Measurements from ENCODE around the gene LIPM. TPM values are rescaled to one million over a fixed set of nuclear protein-coding genes. Genes with fewer than 3 reads are reported as not detected.

The LIPM gene
- total RNA-seq, 2 experiments from 2014 or later = not detected

- Mint-ChIP-seq H3K36me3 (ENCODE audit: low read depth) (no peaks in the 10 kb centered on the region), H3K4me1 (ENCODE audit: low read depth) (no peaks in the 10 kb centered on the region), H3K4me3 (no peak overlapping the region), H3K27ac (no peak overlapping the region), H3K9me3 (no peaks in the 10 kb centered on the region), H3K27me3 (ENCODE audit: low read depth) (peaks cover 10% of the 10 kb centered on the region)
- CTCF ChIA-PET = interaction anchor here (0.7 kb wide), 1 partner anchor 220 kb away, joined by 3 read pairs; no protein-coding TSS in a partner anchor
- intact Hi-C loops (cut with micrococcal nuclease) = no loop called here
- DNase-seq = no peak
Measured at GRCh38 chr10:88783724-88784123, 18.8 kb upstream of the LIPM start.

GRCh38 chr10:88786032-88786770 lies 16.3 kb upstream of the LIPM start:
- CTCF ChIA-PET = no interaction called here
- peaks cover 8% of the 10 kb centered on the region for H3K27me3 Mint-ChIP-seq (ENCODE audit: low read depth)
- H3K4me1 Mint-ChIP-seq (ENCODE audit: low read depth) = no peaks in the 10 kb centered on the region
- H3K4me3 Mint-ChIP-seq = no peak overlapping the region
- DNase-seq = no peak
- no peak overlapping the region for H3K27ac Mint-ChIP-seq
- H3K36me3 Mint-ChIP-seq (ENCODE audit: low read depth) = no peaks in the 10 kb centered on the region
- no peaks in the 10 kb centered on the region for H3K9me3 Mint-ChIP-seq
- intact Hi-C loops (cut with micrococcal nuclease) = no loop called here

- intact Hi-C loops (cut with micrococcal nuclease) = no loop called here
- H3K27me3 Mint-ChIP-seq (ENCODE audit: low read depth) = peaks cover 7% of the 10 kb centered on the region
- no peak for DNase-seq
- no peaks in the 10 kb centered on the region for H3K36me3 Mint-ChIP-seq (ENCODE audit: low read depth)
- peaks cover 2% of the 10 kb centered on the region for H3K4me1 Mint-ChIP-seq (ENCODE audit: low read depth)
- no peak overlapping the region for H3K27ac Mint-ChIP-seq
- CTCF ChIA-PET = no interaction called here
- no peak overlapping the region for H3K4me3 Mint-ChIP-seq
- H3K9me3 Mint-ChIP-seq = no peaks in the 10 kb centered on the region
Measured at GRCh38 chr10:88787463-88787862, 15.1 kb upstream of the LIPM start.

- Mint-ChIP-seq H3K27ac (no peak overlapping the region), H3K36me3 (ENCODE audit: low read depth) (no peaks in the 10 kb centered on the region), H3K4me3 (no peak overlapping the region), H3K9me3 (no peaks in the 10 kb centered on the region), H3K27me3 (ENCODE audit: low read depth) (peaks cover 8% of the 10 kb centered on the region), H3K4me1 (ENCODE audit: low read depth) (peaks cover 14% of the 10 kb centered on the region)
- CTCF ChIA-PET = interaction anchor here (0.7 to 1.3 kb wide), 2 partner anchors 23 to 62 kb away, joined by 3 read pairs; no protein-coding TSS in a partner anchor
- intact Hi-C loops (cut with micrococcal nuclease) = no loop called here
- DNase-seq = no peak
Measured at GRCh38 chr10:88788924-88789323, 13.6 kb upstream of the LIPM start.

- peaks cover 4% of the 10 kb centered on the region for H3K27me3 Mint-ChIP-seq (ENCODE audit: low read depth)
- CTCF ChIA-PET = interaction anchor here (0.8 to 1.0 kb wide), 2 partner anchors 19 to 73 kb away, joined by 3 read pairs; no protein-coding TSS in a partner anchor
- peaks cover 19% of the 10 kb centered on the region for H3K4me1 Mint-ChIP-seq (ENCODE audit: low read depth)
- intact Hi-C loops (cut with micrococcal nuclease) = loop anchor here (1.0 to 5.0 kb wide), 3 partner anchors 85 to 620 kb away; partner anchors contain the start of gene IFIT5
- no peak overlapping the region for H3K4me3 Mint-ChIP-seq
- no peaks in the 10 kb centered on the region for H3K9me3 Mint-ChIP-seq
- H3K36me3 Mint-ChIP-seq (ENCODE audit: low read depth) = no peaks in the 10 kb centered on the region
- H3K27ac Mint-ChIP-seq = no peak overlapping the region
- DNase-seq = peak; percentile 25
Measured at GRCh38 chr10:88791924-88792323, 10.6 kb upstream of the LIPM start.

- CTCF ChIA-PET = interaction anchor here (1.0 kb wide), 1 partner anchor 18 kb away, joined by 3 read pairs; no protein-coding TSS in a partner anchor
- Mint-ChIP-seq H3K4me3 (no peak overlapping the region), H3K27me3 (ENCODE audit: low read depth) (peaks cover 11% of the 10 kb centered on the region), H3K27ac (no peak overlapping the region), H3K4me1 (ENCODE audit: low read depth) (peaks cover 19% of the 10 kb centered on the region), H3K36me3 (ENCODE audit: low read depth) (no peaks in the 10 kb centered on the region), H3K9me3 (no peaks in the 10 kb centered on the region)
- intact Hi-C loops (cut with micrococcal nuclease) = loop anchor here (1.0 to 5.0 kb wide), 8 partner anchors 33 to 701 kb away; partner anchors contain the start of gene IFIT5
- no peak for DNase-seq
Measured at GRCh38 chr10:88792661-88793060, 9.9 kb upstream of the LIPM start.

- DNase-seq = no peak
- Mint-ChIP-seq H3K27me3 (ENCODE audit: low read depth) (peaks cover 18% of the 10 kb centered on the region), H3K4me1 (ENCODE audit: low read depth) (peaks cover 19% of the 10 kb centered on the region), H3K36me3 (ENCODE audit: low read depth) (no peaks in the 10 kb centered on the region), H3K9me3 (no peaks in the 10 kb centered on the region), H3K27ac (no peak overlapping the region), H3K4me3 (no peak overlapping the region)
- intact Hi-C loops (cut with micrococcal nuclease) = loop anchor here (1.0 to 5.0 kb wide), 8 partner anchors 31 to 703 kb away; partner anchors contain the start of gene IFIT5
- CTCF ChIA-PET = interaction anchor here (0.6 to 1.6 kb wide), 5 partner anchors 25 to 106 kb away, joined by 3 to 6 read pairs (median 3); no protein-coding TSS in a partner anchor
Measured at GRCh38 chr10:88793712-88794299, 8.7 kb upstream of the LIPM start.

GRCh38 chr10:88794731-88795130 lies 7.8 kb upstream of the LIPM start:
- Mint-ChIP-seq H3K9me3 (no peaks in the 10 kb centered on the region), H3K4me1 (ENCODE audit: low read depth) (peaks cover 19% of the 10 kb centered on the region), H3K4me3 (no peak overlapping the region), H3K36me3 (ENCODE audit: low read depth) (no peaks in the 10 kb centered on the region), H3K27ac (no peak overlapping the region), H3K27me3 (ENCODE audit: low read depth) (peaks cover 18% of the 10 kb centered on the region)
- CTCF ChIA-PET = interaction anchor here (0.6 to 1.6 kb wide), 2 partner anchors 61 to 66 kb away, joined by 3 to 6 read pairs; no protein-coding TSS in a partner anchor
- intact Hi-C loops (cut with micrococcal nuclease) = loop anchor here (1.0 to 5.0 kb wide), 2 partner anchors 54 to 618 kb away; partner anchors contain the start of gene IFIT5
- no peak for DNase-seq

- Mint-ChIP-seq H3K4me1 (ENCODE audit: low read depth) (peaks cover 7% of the 10 kb centered on the region), H3K27me3 (ENCODE audit: low read depth) (peaks cover 17% of the 10 kb centered on the region), H3K36me3 (ENCODE audit: low read depth) (no peaks in the 10 kb centered on the region), H3K4me3 (no peak overlapping the region), H3K27ac (no peak overlapping the region), H3K9me3 (no peaks in the 10 kb centered on the region)
- intact Hi-C loops (cut with micrococcal nuclease) = no loop called here
- CTCF ChIA-PET = interaction anchor here (1.0 kb wide), 1 partner anchor 235 kb away, joined by 3 read pairs; no protein-coding TSS in a partner anchor
- peak; percentile 27 for DNase-seq
Measured at GRCh38 chr10:88800152-88801125, 2.1 kb upstream of the LIPM start.

- intact Hi-C loops (cut with micrococcal nuclease) = no loop called here
- H3K27me3 Mint-ChIP-seq (ENCODE audit: low read depth) = peaks cover 2% of the 10 kb centered on the region
- CTCF ChIA-PET = interaction anchor here (0.7 to 1.0 kb wide), 3 partner anchors 19 to 355 kb away, joined by 3 to 4 read pairs (median 4); no protein-coding TSS in a partner anchor
- peaks cover 7% of the 10 kb centered on the region for H3K4me1 Mint-ChIP-seq (ENCODE audit: low read depth)
- no peak overlapping the region for H3K27ac Mint-ChIP-seq
- no peaks in the 10 kb centered on the region for H3K36me3 Mint-ChIP-seq (ENCODE audit: low read depth)
- no peak for DNase-seq
- no peak overlapping the region for H3K4me3 Mint-ChIP-seq
- H3K9me3 Mint-ChIP-seq = no peaks in the 10 kb centered on the region
Measured at GRCh38 chr10:88803641-88804040, 1.1 kb downstream of the LIPM start.

GRCh38 chr10:88804083-88804812 lies 1.7 kb downstream of the LIPM start:
- Mint-ChIP-seq H3K27me3 (ENCODE audit: low read depth) (peaks cover 2% of the 10 kb centered on the region), H3K4me1 (ENCODE audit: low read depth) (peaks cover 7% of the 10 kb centered on the region), H3K36me3 (ENCODE audit: low read depth) (no peaks in the 10 kb centered on the region), H3K4me3 (no peak overlapping the region), H3K27ac (no peak overlapping the region), H3K9me3 (no peaks in the 10 kb centered on the region)
- CTCF ChIA-PET = interaction anchor here (0.6 to 1.0 kb wide), 6 partner anchors 8 to 826 kb away, joined by 3 to 4 read pairs (median 3); no protein-coding TSS in a partner anchor
- intact Hi-C loops (cut with micrococcal nuclease) = no loop called here
- DNase-seq = no peak
